MCF 10A (cell line): ENCODE data around the gene CHST6. TPM values are rescaled to one million over a fixed set of nuclear protein-coding genes. Genes with fewer than 3 reads are reported as not detected.

Experiments
- BruUV-seq: library from RNA; stranded (reverse); fragments of 400-500 nt; replicated peaks from 2 replicates; lab custom pipeline; 2021; lab: Mats Ljungman, UMichigan
- CTCF ChIA-PET: fragments of 300-600 bp; sonication (Branson Sonifier 250); formaldehyde crosslinking; extraction: SDS; loops from one replicate; lab custom pipeline; 2021; ENCODE audit warnings: antibody characterized with exemption, inconsistent platforms; lab: Yijun Ruan, JAX
- POLR2A ChIA-PET: fragments of 300-600, 350-650 bp; sonication (Branson Sonifier 250); formaldehyde crosslinking; extraction: SDS; loops from one replicate; lab custom pipeline; 2020; ENCODE audit warnings: antibody characterized with exemption, inconsistent platforms; lab: Yijun Ruan, JAX
- DNase-seq: peaks from one replicate; pipeline ENCODE4 v3.0.0-alpha.2; 2018; ENCODE audit not compliant: unreplicated experiment
- H3K27ac Mint-ChIP-seq: one replicate; pipeline ENCODE4 v1.8.0; 2022; ENCODE audit warnings: mild to moderate bottlenecking, low read depth, mixed read lengths; ENCODE audit not compliant: unreplicated experiment
- H3K27me3 Mint-ChIP-seq: one replicate; pipeline ENCODE4 v1.8.0; 2022; ENCODE audit warnings: mixed read lengths; ENCODE audit not compliant: insufficient read depth, unreplicated experiment
- H3K36me3 Mint-ChIP-seq: one replicate; pipeline ENCODE4 v1.8.0; 2022; ENCODE audit warnings: mild to moderate bottlenecking, moderate library complexity, mixed read lengths; ENCODE audit not compliant: insufficient read depth, unreplicated experiment
- H3K4me1 Mint-ChIP-seq: one replicate; pipeline ENCODE4 v1.8.0; 2022; ENCODE audit warnings: mixed read lengths; ENCODE audit not compliant: insufficient read depth, unreplicated experiment
- H3K4me3 Mint-ChIP-seq: one replicate; pipeline ENCODE4 v1.8.0; 2022; ENCODE audit warnings: mild to moderate bottlenecking, moderate library complexity, mixed read lengths; ENCODE audit not compliant: unreplicated experiment
- H3K9me3 Mint-ChIP-seq: one replicate; pipeline ENCODE4 v1.8.0; 2022; ENCODE audit warnings: mixed read lengths; ENCODE audit not compliant: unreplicated experiment
- intact Hi-C: fragments of 100-400 bp; cut with micrococcal nuclease; formaldehyde crosslinking; loops from 2 replicates; pipeline ENCODE4 v1.14.1; 2022
- total RNA-seq: library from RNA; stranded (reverse); gene quantifications from 2 replicates; pipeline ENCODE4 v1.2.3, GENCODE V29; 2022
- TF ChIP-seq, protein P1 (sequence below): fragments of 200-600 bp; IDR thresholded peaks from one replicate; pipeline ENCODE4 v1.8.0; 2022; ENCODE audit warnings: antibody characterized with exemption, mild to moderate bottlenecking; ENCODE audit not compliant: unreplicated experiment

Gene CHST6
- total RNA-seq, 1 experiment from 2014 or later, result 0.16 TPM

DNA sequence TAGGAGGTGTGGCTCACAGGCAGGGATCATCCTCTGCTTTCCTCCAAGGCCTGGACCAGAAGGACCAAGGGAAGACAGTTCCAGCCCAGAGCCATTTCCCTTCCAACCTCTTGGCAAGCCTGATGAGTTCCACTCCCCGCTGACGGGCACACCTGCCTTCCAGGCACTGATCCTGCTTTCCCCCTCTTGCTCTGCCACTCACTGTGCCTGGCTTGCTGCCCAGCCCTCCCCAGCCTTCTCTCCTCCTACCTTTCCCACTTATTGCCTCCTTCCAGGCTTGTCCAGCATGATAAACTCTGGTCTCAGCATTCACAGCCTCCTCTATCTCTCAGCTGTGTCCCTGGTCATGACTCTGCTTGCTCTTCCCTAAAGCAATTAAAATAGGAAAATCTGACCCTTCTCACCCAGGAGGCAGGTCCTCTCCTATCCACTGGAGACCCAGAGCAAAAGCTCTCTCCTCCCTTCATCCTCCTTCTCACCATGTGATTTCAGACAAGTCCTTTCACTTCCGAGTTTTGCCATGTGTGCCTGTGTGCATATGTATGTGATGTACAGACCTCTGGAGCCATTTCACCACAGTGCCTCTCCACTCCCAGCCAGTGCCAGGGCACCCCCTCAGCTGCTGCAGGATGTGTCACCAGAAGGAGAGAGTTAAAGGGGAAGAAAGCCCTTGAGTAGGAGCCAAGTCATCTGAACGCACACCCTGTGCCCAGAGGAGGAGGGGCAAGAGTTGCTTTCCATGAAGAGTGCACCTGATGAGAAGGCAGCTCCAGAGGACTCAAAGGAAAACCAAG, 17.4 kb downstream of the CHST6 start:
- DNase-seq, result peak; percentile 80
- no peaks in the 10 kb centered on the region for H3K27me3 Mint-ChIP-seq
- no TSS peak for BruUV-seq
- ChIA-PET CTCF (interaction anchor here (0.6 to 4.5 kb wide), 13 partner anchors 11 to 138 kb away, joined by 3 to 24 read pairs (median 3); partner anchors contain the start of gene TMEM170A), POLR2A (interaction anchor here (0.5 to 1.6 kb wide), 9 partner anchors 14 to 76 kb away, joined by 3 to 9 read pairs (median 4); partner anchors contain the start of gene TMEM170A)
- H3K4me3 Mint-ChIP-seq, result no peak overlapping the region
- intact Hi-C loops, result no loop called here
- TF ChIP-seq, protein P1, sequence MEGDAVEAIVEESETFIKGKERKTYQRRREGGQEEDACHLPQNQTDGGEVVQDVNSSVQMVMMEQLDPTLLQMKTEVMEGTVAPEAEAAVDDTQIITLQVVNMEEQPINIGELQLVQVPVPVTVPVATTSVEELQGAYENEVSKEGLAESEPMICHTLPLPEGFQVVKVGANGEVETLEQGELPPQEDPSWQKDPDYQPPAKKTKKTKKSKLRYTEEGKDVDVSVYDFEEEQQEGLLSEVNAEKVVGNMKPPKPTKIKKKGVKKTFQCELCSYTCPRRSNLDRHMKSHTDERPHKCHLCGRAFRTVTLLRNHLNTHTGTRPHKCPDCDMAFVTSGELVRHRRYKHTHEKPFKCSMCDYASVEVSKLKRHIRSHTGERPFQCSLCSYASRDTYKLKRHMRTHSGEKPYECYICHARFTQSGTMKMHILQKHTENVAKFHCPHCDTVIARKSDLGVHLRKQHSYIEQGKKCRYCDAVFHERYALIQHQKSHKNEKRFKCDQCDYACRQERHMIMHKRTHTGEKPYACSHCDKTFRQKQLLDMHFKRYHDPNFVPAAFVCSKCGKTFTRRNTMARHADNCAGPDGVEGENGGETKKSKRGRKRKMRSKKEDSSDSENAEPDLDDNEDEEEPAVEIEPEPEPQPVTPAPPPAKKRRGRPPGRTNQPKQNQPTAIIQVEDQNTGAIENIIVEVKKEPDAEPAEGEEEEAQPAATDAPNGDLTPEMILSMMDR, result no peak
- no peak overlapping the region for H3K27ac Mint-ChIP-seq
- H3K36me3 Mint-ChIP-seq, result peaks cover 6% of the 10 kb centered on the region
- H3K4me1 Mint-ChIP-seq, result peaks cover 21% of the 10 kb centered on the region
- no peaks in the 10 kb centered on the region for H3K9me3 Mint-ChIP-seq

- Mint-ChIP-seq H3K9me3 (no peaks in the 10 kb centered on the region), H3K4me3 (no peak overlapping the region), H3K4me1 (peaks cover 22% of the 10 kb centered on the region), H3K27ac (no peak overlapping the region), H3K36me3 (no peaks in the 10 kb centered on the region), H3K27me3 (no peaks in the 10 kb centered on the region)
- ChIA-PET CTCF (interaction anchor here (0.5 to 4.5 kb wide), 14 partner anchors 9 to 254 kb away, joined by 3 to 24 read pairs (median 3); partner anchors contain the start of gene TMEM170A), POLR2A (interaction anchor here (0.5 to 1.6 kb wide), 4 partner anchors 10 to 168 kb away, joined by 3 to 9 read pairs (median 4); no protein-coding TSS in a partner anchor)
- TF ChIP-seq, protein P1, result no peak
- peak; percentile 33 for DNase-seq
- BruUV-seq, result no TSS peak
- intact Hi-C loops, result no loop called here
Observed at GRCh38 chr16:75476817-75477216, 18.4 kb downstream of the CHST6 start.

DNA sequence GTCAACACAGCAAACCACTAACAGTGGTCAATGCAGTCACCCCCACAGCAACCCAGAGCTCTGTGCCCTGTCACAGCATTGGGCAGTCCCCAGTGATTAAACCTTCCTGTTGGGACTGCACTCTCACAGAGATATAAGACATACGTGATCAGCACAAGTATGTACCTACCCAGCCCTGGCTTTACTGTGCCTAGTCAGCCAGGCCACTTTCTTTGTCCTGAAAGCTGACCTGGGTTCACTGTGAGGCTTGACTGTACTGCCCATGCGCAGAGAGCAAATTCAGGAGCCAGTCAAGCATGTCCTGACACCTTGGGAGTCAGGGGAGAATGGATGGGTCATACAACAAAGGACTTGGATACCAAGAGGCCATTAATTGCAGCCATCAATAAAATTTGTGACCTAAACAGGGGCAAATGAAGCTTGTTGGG, 19.8 kb downstream of the CHST6 start:
- Mint-ChIP-seq H3K27me3 (no peaks in the 10 kb centered on the region), H3K9me3 (no peaks in the 10 kb centered on the region), H3K36me3 (no peaks in the 10 kb centered on the region), H3K27ac (no peak overlapping the region), H3K4me1 (peaks cover 25% of the 10 kb centered on the region), H3K4me3 (no peak overlapping the region)
- TF ChIP-seq, protein P1, result no peak
- no TSS peak for BruUV-seq
- no peak for DNase-seq
- ChIA-PET POLR2A (interaction anchor here (1.4 to 1.5 kb wide), 2 partner anchors 11 to 147 kb away, joined by 3 to 4 read pairs; partner anchors contain the start of gene ADAT1), CTCF (interaction anchor here (0.7 to 4.5 kb wide), 5 partner anchors 9 to 87 kb away, joined by 3 to 24 read pairs (median 4); partner anchors contain the start of gene TMEM170A)
- intact Hi-C loops, result no loop called here
